GM12872 (cell line): Measurements from ENCODE around the gene MTA1.

ENCODE experiments used
- TF ChIP-seq, protein P1 (sequence below): IDR thresholded peaks from 3 replicates; pipeline ENCODE4 v1.5.1; 2011; ENCODE audit warnings: low read depth, mild to moderate bottlenecking, low read length, moderate library complexity; ENCODE audit not compliant: insufficient read depth

MTA1 gene

DNA sequence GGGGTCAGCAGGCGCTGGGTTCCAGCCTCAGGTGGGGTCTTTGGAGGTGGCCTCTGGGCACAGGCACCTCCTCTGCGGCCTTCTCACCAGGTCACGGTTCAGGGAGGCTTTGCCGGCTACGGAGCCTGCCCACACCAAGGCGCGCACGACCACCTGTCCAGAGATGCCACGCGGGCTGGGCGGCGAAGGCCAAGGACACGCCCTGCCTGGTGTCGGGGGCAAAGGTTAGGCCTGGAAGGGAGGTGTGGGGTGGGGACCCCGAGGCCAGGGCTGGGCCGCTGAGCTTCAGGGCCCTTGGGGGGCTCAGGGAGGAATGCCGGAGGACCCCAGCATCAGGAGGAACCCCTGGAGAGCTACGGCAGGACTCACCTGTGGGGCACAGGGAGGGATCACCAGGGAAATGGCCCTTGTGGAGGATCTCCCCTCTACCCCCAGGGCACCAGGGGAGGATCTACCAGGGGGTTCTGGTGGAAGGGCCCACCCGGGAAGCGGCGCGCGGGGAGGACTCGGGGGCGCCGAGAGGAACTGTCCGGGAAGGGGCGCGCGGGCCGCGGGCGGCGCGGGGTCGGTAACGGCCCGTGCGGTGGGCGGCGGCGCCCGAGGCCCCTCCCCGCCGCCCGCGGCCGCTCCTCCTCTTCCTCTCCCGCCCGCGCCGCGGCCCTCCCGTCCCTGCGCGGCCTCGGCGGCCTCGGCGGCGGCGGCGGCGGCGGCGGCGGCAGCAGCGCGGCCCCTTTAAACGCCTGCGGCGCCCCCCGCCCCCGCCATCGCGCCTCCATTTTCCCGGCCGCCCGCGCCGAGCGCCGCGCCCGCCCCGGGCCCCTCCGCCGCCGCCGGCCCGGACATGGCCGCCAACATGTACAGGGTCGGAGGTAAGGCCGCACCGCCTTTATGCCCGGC lies at the start of gene MTA1:
MTA1 (plus strand) TSS at position 633 of the 897 bp plus-strand sequence; CDS start at position 842, 209 bp downstream.
- TF ChIP-seq, protein P1, sequence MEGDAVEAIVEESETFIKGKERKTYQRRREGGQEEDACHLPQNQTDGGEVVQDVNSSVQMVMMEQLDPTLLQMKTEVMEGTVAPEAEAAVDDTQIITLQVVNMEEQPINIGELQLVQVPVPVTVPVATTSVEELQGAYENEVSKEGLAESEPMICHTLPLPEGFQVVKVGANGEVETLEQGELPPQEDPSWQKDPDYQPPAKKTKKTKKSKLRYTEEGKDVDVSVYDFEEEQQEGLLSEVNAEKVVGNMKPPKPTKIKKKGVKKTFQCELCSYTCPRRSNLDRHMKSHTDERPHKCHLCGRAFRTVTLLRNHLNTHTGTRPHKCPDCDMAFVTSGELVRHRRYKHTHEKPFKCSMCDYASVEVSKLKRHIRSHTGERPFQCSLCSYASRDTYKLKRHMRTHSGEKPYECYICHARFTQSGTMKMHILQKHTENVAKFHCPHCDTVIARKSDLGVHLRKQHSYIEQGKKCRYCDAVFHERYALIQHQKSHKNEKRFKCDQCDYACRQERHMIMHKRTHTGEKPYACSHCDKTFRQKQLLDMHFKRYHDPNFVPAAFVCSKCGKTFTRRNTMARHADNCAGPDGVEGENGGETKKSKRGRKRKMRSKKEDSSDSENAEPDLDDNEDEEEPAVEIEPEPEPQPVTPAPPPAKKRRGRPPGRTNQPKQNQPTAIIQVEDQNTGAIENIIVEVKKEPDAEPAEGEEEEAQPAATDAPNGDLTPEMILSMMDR: no peak

DNA sequence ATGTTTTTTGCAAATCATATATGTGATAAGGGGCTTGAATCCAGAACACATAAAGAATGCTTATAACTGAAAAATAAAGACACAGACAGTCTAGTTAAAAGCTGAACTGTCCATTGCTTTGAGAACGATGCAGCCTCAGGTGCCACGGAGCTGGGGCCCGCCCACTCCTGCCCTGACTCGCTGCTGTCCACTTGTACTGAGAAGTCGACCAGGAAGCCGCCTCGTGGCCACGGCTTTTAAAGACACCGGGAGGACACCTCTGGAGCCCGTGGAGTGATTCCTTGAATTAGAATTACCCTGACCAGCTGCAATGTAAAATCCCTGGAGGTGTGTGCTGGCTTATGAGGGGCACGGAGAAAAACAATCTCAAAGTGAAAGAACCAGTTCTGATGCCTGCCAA lies 45.2 kb upstream of the MTA1 start:
- TF ChIP-seq, protein P1: no peak

DNA sequence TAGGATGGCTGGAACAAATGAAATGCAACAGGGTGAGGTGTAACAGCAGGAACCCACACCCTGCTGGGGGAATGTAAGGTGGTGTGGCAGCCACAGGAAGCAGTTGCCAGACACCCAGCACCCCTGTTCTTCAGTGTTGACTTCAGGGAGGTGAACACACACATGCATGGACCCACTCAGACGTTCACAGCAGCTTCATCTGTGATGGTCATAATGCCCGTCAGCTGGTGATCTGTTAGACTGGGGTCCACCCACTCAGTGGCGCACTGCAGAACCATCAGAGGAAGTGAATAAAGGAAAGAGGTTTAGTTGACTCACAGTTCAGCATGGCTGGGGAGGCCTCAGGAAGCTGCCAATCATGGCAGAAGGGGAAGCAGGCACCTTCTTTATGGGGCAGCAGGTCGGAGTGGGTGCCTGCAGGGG lies 44.0 kb upstream of the MTA1 start:
- TF ChIP-seq, protein P1: no peak

DNA sequence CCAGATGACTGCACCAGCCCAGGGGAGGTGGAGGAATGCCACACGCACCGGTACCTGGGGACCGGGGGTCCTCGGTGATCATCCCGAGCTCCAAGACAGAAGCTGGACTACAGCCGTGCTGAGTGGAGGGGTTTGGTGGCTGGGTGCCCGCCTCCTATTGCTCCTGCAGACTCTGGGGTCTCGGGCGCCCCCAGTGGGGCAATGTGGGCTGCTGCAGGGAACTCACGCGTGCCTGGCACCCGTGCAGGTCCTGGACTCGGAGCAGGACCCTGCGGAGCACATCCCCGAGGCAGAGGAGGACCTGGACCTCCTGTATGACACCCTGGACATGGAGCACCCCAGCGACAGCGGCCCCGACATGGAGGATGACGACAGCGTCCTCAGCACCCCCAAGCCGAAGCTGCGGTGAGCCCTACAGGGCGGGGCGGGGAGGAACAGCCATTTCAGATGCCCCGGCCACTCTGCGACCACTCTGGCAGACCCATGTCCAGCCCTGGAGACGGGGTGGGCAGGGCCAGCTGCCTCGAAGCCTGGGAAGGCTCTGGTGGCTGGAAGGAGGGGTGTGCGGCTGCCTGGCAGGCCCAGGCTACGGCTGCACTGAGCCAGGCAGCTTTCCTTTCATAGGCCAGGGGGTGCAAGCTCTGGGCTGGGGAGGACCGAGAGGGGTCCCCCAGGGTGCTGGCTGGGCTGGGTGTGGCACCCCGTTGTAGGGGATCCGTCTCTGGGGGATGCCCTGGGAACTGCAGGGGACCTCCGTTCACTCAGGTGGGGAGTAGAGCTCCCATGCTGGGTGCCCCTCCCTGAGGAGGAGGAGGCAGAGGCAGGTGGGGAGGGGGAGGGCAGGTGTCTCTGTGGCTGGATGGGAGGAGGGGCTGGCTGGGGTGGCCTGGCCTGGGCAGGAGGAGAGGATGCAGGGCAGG lies 42.8 kb upstream of the MTA1 start:
- TF ChIP-seq, protein P1: 0 out of 3 replicates have a peak, but pooled peaks have one; percentile 8

DNA sequence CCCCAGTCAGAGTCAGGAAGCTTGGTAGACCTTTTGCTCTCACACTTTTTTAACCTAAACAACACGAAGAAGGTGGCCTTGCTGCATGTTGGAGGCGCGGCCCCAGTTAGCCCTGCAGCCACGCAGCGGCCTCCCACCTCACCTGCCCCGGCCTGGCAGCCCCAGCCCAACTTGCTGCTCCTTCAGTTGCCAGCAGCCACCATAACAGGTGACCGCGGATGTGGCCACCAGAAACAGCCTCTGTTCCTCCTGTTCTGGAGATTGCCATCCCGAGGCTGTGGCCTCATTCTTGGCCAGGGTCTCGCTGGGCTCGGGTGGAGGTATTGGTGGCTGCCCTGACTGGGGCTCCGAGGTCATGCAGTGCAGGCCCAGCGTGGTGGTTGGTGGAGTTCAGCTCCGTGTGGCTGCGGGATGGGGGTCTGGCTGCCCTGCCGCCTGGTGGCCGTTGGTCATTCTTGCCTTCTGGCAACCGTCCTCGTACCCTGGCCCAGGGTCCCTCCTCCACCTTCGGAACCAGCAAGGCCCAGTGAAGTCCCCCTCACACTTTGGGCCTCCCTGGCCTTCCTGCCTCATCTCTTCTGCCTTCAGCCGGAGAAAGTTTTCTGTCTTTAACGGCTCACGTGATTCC lies 42.0 kb upstream of the MTA1 start:
- TF ChIP-seq, protein P1: no peak

DNA sequence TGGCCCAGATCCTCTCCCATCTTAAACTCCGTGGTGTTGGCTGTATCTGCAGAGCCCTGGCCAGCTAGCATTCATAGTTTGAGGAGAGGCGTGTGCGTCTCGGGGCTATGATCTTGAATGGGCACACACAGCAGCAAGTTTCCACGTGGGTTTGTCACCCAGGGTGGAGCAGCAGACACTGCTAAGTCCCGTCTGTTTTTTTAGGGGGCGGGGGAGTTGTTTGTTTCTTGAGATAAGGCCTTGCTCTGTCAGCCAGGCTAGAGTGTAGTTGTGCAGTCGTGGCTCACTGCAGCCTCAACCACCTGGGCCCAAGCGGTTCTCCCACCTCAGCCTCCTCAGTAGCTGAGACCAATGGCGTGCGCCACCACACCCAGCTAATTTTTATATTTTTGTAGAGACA lies 41.4 kb upstream of the MTA1 start:
- TF ChIP-seq, protein P1: no peak
